Adrenal gland (tissue), 12 donors: Measurements from ENCODE around the gene TUB. TPM values are rescaled to one million over a fixed set of nuclear protein-coding genes. Genes with fewer than 3 reads are reported as not detected.

ENCODE experiments used
- DNase-seq, 7 donors: peaks; one replicate each; pipeline ENCODE4 v3.0.0-alpha.2; 2019 to 2020
- H3K27ac ChIP-seq, 5 donors: fragments of 200-600 bp; sonication (generic) in 4 of 5; 1 replicate in 3 of 5; 2 replicates in 2 of 5; pipeline versions ENCODE4 v1.5.1 to v1.8.0; 2016 to 2020; ENCODE audit warnings: mild to moderate bottlenecking in 1 of 5
- H3K27me3 ChIP-seq: fragments of 200-600 bp; 2 replicates; pipeline ENCODE4 v1.8.0; 2021
- H3K36me3 ChIP-seq, 2 donors: fragments of 200-600 bp; replicated peaks in 1 of 2; 1 replicate in 1 of 2; 2 replicates in 1 of 2; pipeline versions ENCODE4 v1.5.1 to v1.8.0; 2018 to 2022
- H3K4me1 ChIP-seq, 2 donors: fragments of 200-600 bp; replicated peaks in 1 of 2; 1 replicate in 1 of 2; 2 replicates in 1 of 2; pipeline versions ENCODE4 v1.5.1 to v1.8.0; 2018 to 2021
- H3K4me3 ChIP-seq, 4 donors: fragments of 200-600 bp; sonication (generic) in 3 of 4; one replicate each; pipeline ENCODE4 v1.5.1; 2016 to 2018
- H3K9me3 ChIP-seq, 3 donors: fragments of 200-600 bp; sonication (generic) in 1 of 3; replicated peaks in 1 of 3; 1 replicate in 2 of 3; 2 replicates in 1 of 3; pipeline versions ENCODE4 v1.5.1 to v1.8.0; 2016 to 2021
- CTCF ChIP-seq, 6 experiments: fragments of 450-650 bp in 4 of 6; fragments of 200-600 bp in 2 of 6; sonication (generic) in 1 of 6; IDR thresholded peaks; 1 replicate in 5 of 6; 2 replicates in 1 of 6; pipeline versions ENCODE4 v1.5.1 to v1.8.0; 2016 to 2021; ENCODE audit warnings: antibody characterized with exemption in 6 of 6, mild to moderate bottlenecking in 2 of 6, moderate library complexity in 1 of 6
- POLR2A ChIP-seq, 2 donors: fragments of 450-650 bp; IDR thresholded peaks; one replicate each; pipeline ENCODE4 v1.6.1; 2017; ENCODE audit warnings: antibody characterized with exemption in 2 of 2, mild to moderate bottlenecking in 2 of 2, moderate library complexity in 1 of 2
- WGBS, 4 donors: extraction: QIAGEN DNeasy Blood & Tissue Kit in 2 of 4; methylation state at CpG; one replicate each; pipeline versions ENCODE4 v1.1.5 to v1.1.7; 2013 to 2017; 5-methylcytosine and 5-hydroxymethylcytosine counted together
- intact Hi-C, 2 donors: fragments of 100-400 bp; cut with DNase I; formaldehyde crosslinking; loops; one replicate each; pipeline versions ENCODE4 v1.14.1 to v1.15.0; 2022 to 2023
- polyA plus RNA-seq, 3 donors: library from polyadenylated mRNA; stranded (reverse); fragments of 200-250 nt in 2 of 3; fragments of 350-450 nt in 1 of 3; fragmentation: Illumina TruSeq in 1 of 3; extraction: RNeasy Lipid Tissue Mini Kit (QIAGEN cat#74804) in 1 of 3; gene quantifications; one replicate each; pipeline ENCODE4 v1.2.3, GENCODE V29; 2013 to 2014
- total RNA-seq, 9 donors: library from RNA; depleted of rRNA in 4 of 9; stranded (reverse); fragments of >200 nt in 4 of 9; fragments of 120-200 nt in 1 of 9; fragmentation: NEBNext Ultra II Directional in 1 of 9; extraction: Animal tissue kit (Norgen Biotek cat#: 25700) in 1 of 9; gene quantifications; one replicate each; pipeline versions ENCODE4 v1.1.0 to v1.2.4, GENCODE V29; 2013 to 2023
- donor health status: healthy with polysubstance abuse.
- donor health status: Bipolar disorder and iron deficiency.
- donor health status: DM: yes; HTN: yes; CAD: no.
- donor health status: DM: no; HTN: no; CAD: no.
- donor health status: DM: no; HTN: no; CAD: no.
- donor health status: DM: yes; HTN: yes; CAD: no.

The TUB gene
- total and polyA plus RNA-seq, 12 donors, result 2.8 to 26.8 (median 12.0) TPM

- no peaks in the 10 kb centered on the region for H3K9me3 ChIP-seq
- H3K36me3 ChIP-seq, result peaks cover 0 to 5% of the 10 kb centered on the region in 2 donors
- H3K27me3 ChIP-seq, result no peaks in the 10 kb centered on the region
- 86 to 97% (median 93%) methylated on average over 11 of the region's 11 CpGs for WGBS, 4 donors
- TF ChIP-seq POLR2A (IDR thresholded peaks at IDR 0.05) (no peak), CTCF (IDR thresholded peaks at IDR 0.05) (no peak)
- peaks cover 0 to 6% of the 10 kb centered on the region in 2 donors for H3K4me1 ChIP-seq
- H3K4me3 ChIP-seq, result no peak overlapping the region
- peak in 3 of 7 donors; percentile 8 to 55 (median 21) for DNase-seq
- no peak overlapping the region for H3K27ac ChIP-seq
- intact Hi-C loops, result loop anchor here (5.0 kb wide), 2 partner anchors 82 to 87 kb away; no protein-coding TSS in a partner anchor
Measured at GRCh38 chr11:8094656-8095055, 13.6 kb downstream of the TUB start.

- Histone ChIP-seq H3K27ac (no peak overlapping the region), H3K4me1 (peaks cover 0 to 6% of the 10 kb centered on the region in 2 donors), H3K4me3 (no peak overlapping the region), H3K9me3 (no peaks in the 10 kb centered on the region), H3K36me3 (peaks cover 0 to 6% of the 10 kb centered on the region in 2 donors), H3K27me3 (no peaks in the 10 kb centered on the region)
- intact Hi-C loops, result no loop called here
- 75 to 79% (median 76%) methylated on average over 10 to 12 of the region's 12 CpGs for WGBS, 4 donors
- TF ChIP-seq CTCF (IDR thresholded peaks at IDR 0.05) (no peak), POLR2A (IDR thresholded peaks at IDR 0.05) (no peak)
- DNase-seq, result peak in 2 of 7 donors; percentile 3 to 46
Measured at GRCh38 chr11:8095371-8095770, 14.4 kb downstream of the TUB start.

GRCh38 chr11:8095806-8096522 is 15.0 kb downstream of the TUB start:
- H3K27ac ChIP-seq, result no peak overlapping the region
- H3K9me3 ChIP-seq, result no peaks in the 10 kb centered on the region
- DNase-seq, result peak in 1 of 7 donors; percentile 47
- H3K4me1 ChIP-seq, result peaks cover 0 to 6% of the 10 kb centered on the region in 2 donors
- H3K27me3 ChIP-seq, result no peaks in the 10 kb centered on the region
- 75 to 82% (median 78%) methylated on average over 5 of the region's 5 CpGs for WGBS, 4 donors
- H3K4me3 ChIP-seq, result no peak overlapping the region
- H3K36me3 ChIP-seq, result peaks cover 0 to 11% of the 10 kb centered on the region in 2 donors
- intact Hi-C loops, result no loop called here
- no peak for TF ChIP-seq POLR2A (IDR thresholded peaks at IDR 0.05)

- H3K4me3 ChIP-seq, result no peak overlapping the region
- H3K27me3 ChIP-seq, result no peaks in the 10 kb centered on the region
- peaks cover 0 to 6% of the 10 kb centered on the region in 2 donors for H3K4me1 ChIP-seq
- whole genome bisulfite sequencing, 4 donors, result 69 to 82% (median 72%) methylated on average over 3 to 6 of the region's 6 CpGs
- intact Hi-C loops, result no loop called here
- H3K9me3 ChIP-seq, result no peaks in the 10 kb centered on the region
- H3K27ac ChIP-seq, result no peak overlapping the region
- DNase-seq, result no peak
- H3K36me3 ChIP-seq, result peaks cover 0 to 18% of the 10 kb centered on the region in 2 donors
- no peak for TF ChIP-seq POLR2A (IDR thresholded peaks at IDR 0.05)
- no peak for TF ChIP-seq CTCF (IDR thresholded peaks at IDR 0.05)
Measured at GRCh38 chr11:8096575-8096974, 15.6 kb downstream of the TUB start.
